WTC11 (cell line): ENCODE measurements around the gene GRIK2. TPM values are rescaled to one million over a fixed set of nuclear protein-coding genes. Genes with fewer than 3 reads are reported as not detected.

ENCODE experiments used
- ATAC-seq: fragments of 200-7000 bp; cut with Tn5 transposase; 2 replicates; pipeline ENCODE4 v1.10.0; 2021; ENCODE audit warnings: mild to moderate bottlenecking, moderate library complexity
- CTCF ChIA-PET: fragments of 300-600 bp; sonication (Branson Sonifier 250); formaldehyde crosslinking; loops from one replicate; lab custom pipeline; 2021; ENCODE audit warnings: antibody characterized with exemption; lab: Charles Lee
- POLR2A ChIA-PET: fragments of 350-600 bp; sonication (Branson Sonifier 250); formaldehyde crosslinking; loops from one replicate; lab custom pipeline; 2021; ENCODE audit warnings: antibody characterized with exemption; lab: Charles Lee
- DNase-seq: peaks from one replicate; pipeline ENCODE4 v3.0.0; 2021; ENCODE audit warnings: low spot score
- H3K27ac Mint-ChIP-seq: 2 replicates; pipeline ENCODE4 v1.8.0; 2021; ENCODE audit warnings: mixed read lengths
- H3K27me3 Mint-ChIP-seq: 2 replicates; pipeline ENCODE4 v1.8.0; 2021; ENCODE audit warnings: low read depth, mild to moderate bottlenecking, moderate library complexity, mixed read lengths
- H3K36me3 Mint-ChIP-seq: 2 replicates; pipeline ENCODE4 v1.8.0; 2021; ENCODE audit warnings: mixed read lengths
- H3K4me1 Mint-ChIP-seq: 2 replicates; pipeline ENCODE4 v1.8.0; 2022; ENCODE audit warnings: mixed read lengths
- H3K4me3 Mint-ChIP-seq: 2 replicates; pipeline ENCODE4 v1.8.0; 2021; ENCODE audit warnings: mild to moderate bottlenecking, moderate library complexity, mixed read lengths
- H3K9me3 Mint-ChIP-seq: 2 replicates; pipeline ENCODE4 v1.8.0; 2021; ENCODE audit warnings: mixed read lengths
- AR ChIP-seq: fragments of 250-450 bp; sonication (Bioruptor Pico); IDR thresholded peaks from 2 replicates; pipeline ENCODE4 v1.9.0; 2021; ENCODE audit warnings: mild to moderate bottlenecking
- ATF1 ChIP-seq: sonication (generic); formaldehyde crosslinking; IDR thresholded peaks from 2 replicates; pipeline ENCODE4 v1.8.1; 2023; ENCODE audit warnings: mild to moderate bottlenecking, moderate library complexity, missing genetic modification reagents
- ATF6 ChIP-seq: sonication (generic); formaldehyde crosslinking; IDR thresholded peaks from 2 replicates; pipeline ENCODE4 v1.8.1; 2023; ENCODE audit warnings: mild to moderate bottlenecking, missing genetic modification reagents
- CREB1 ChIP-seq: sonication (generic); formaldehyde crosslinking; IDR thresholded peaks from 2 replicates; pipeline ENCODE4 v1.8.0; 2023; ENCODE audit warnings: mild to moderate bottlenecking, missing genetic modification reagents
- ESRRA ChIP-seq: sonication (generic); formaldehyde crosslinking; IDR thresholded peaks from 2 replicates; pipeline ENCODE4 v1.8.1; 2022; ENCODE audit warnings: mild to moderate bottlenecking, missing genetic modification reagents, borderline replicate concordance
- MYBL2 ChIP-seq: sonication (generic); formaldehyde crosslinking; IDR thresholded peaks from 2 replicates; pipeline ENCODE4 v1.8.1; 2023; ENCODE audit warnings: mild to moderate bottlenecking, moderate library complexity, missing genetic modification reagents
- OVOL2 ChIP-seq: fragments of 250-450 bp; sonication (Bioruptor Pico); IDR thresholded peaks from 2 replicates; pipeline ENCODE4 v1.9.0; 2021; ENCODE audit warnings: mild to moderate bottlenecking, borderline replicate concordance
- SMAD3 ChIP-seq: sonication (generic); formaldehyde crosslinking; IDR thresholded peaks from 2 replicates; pipeline ENCODE4 v1.8.0; 2022; ENCODE audit warnings: missing genetic modification reagents, mild to moderate bottlenecking, borderline replicate concordance
- TCF7 ChIP-seq: sonication (generic); formaldehyde crosslinking; IDR thresholded peaks from 2 replicates; pipeline ENCODE4 v1.8.0; 2022; ENCODE audit warnings: mild to moderate bottlenecking, low read depth, missing genetic modification reagents, moderate library complexity
- ZNF138 ChIP-seq: sonication (generic); formaldehyde crosslinking; conservative IDR thresholded peaks from 2 replicates; pipeline ENCODE4 v1.8.1; 2022; ENCODE audit warnings: mild to moderate bottlenecking, moderate library complexity, missing genetic modification reagents
- ZNF317 ChIP-seq: sonication (generic); formaldehyde crosslinking; IDR thresholded peaks from 2 replicates; pipeline ENCODE4 v1.8.1; 2023; ENCODE audit warnings: low read depth, mild to moderate bottlenecking, moderate library complexity, missing genetic modification reagents, borderline replicate concordance
- ZNF423 ChIP-seq: fragments of 250-450 bp; sonication (Bioruptor Pico); IDR thresholded peaks from 2 replicates; pipeline ENCODE4 v2.1.2; 2022; ENCODE audit warnings: mild to moderate bottlenecking, moderate library complexity
- total RNA-seq: library from RNA; stranded (reverse); gene quantifications from 3 replicates; pipeline ENCODE4 v1.2.3, GENCODE V29; 2021
- TF ChIP-seq, protein P1 (sequence below): sonication (generic); formaldehyde crosslinking; IDR thresholded peaks from 2 replicates; pipeline ENCODE4 v1.8.1; 2022; ENCODE audit warnings: low read depth, missing genetic modification reagents, borderline replicate concordance
- TF ChIP-seq, protein P2 (sequence below): sonication (generic); formaldehyde crosslinking; IDR thresholded peaks from 2 replicates; pipeline ENCODE4 v1.8.0; 2022; ENCODE audit warnings: mild to moderate bottlenecking, missing genetic modification reagents
- TF ChIP-seq, protein P3 (sequence below): sonication (generic); formaldehyde crosslinking; IDR thresholded peaks from 2 replicates; pipeline ENCODE4 v1.8.0; 2022; ENCODE audit warnings: mild to moderate bottlenecking, missing genetic modification reagents
- TF ChIP-seq, protein P4 (sequence below): sonication (generic); formaldehyde crosslinking; IDR thresholded peaks from 2 replicates; pipeline ENCODE4 v1.8.1; 2023; ENCODE audit warnings: mild to moderate bottlenecking, missing genetic modification reagents

The GRIK2 gene
- total RNA-seq, 1 experiment from 2014 or later = 2.7 TPM

- ATAC-seq (no peak), DNase-seq (no peak)
- peaks cover 5% of the 10 kb centered on the region for H3K36me3 Mint-ChIP-seq
- no peaks in the 10 kb centered on the region for H3K27me3 Mint-ChIP-seq
- POLR2A ChIA-PET = no interaction called here
- peaks cover 15% of the 10 kb centered on the region for H3K4me1 Mint-ChIP-seq
- no peak overlapping the region for H3K27ac Mint-ChIP-seq
- TF ChIP-seq, protein P1, sequence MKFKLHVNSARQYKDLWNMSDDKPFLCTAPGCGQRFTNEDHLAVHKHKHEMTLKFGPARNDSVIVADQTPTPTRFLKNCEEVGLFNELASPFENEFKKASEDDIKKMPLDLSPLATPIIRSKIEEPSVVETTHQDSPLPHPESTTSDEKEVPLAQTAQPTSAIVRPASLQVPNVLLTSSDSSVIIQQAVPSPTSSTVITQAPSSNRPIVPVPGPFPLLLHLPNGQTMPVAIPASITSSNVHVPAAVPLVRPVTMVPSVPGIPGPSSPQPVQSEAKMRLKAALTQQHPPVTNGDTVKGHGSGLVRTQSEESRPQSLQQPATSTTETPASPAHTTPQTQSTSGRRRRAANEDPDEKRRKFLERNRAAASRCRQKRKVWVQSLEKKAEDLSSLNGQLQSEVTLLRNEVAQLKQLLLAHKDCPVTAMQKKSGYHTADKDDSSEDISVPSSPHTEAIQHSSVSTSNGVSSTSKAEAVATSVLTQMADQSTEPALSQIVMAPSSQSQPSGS = no peak
- TF ChIP-seq MYBL2 (no peak), AR (no peak), TCF7 (CRISPR knock-in tag) (no peak), CREB1 (CRISPR knock-in tag) (no peak), ZNF138 (CRISPR knock-in tag) (no peak), ESRRA (CRISPR knock-in tag) (no peak), ATF1 (no peak), ATF6 (no peak), SMAD3 (CRISPR knock-in tag) (no peak), OVOL2 (CRISPR knock-in tag) (no peak), ZNF423 (CRISPR knock-in tag) (no peak), ZNF317 (no peak)
- TF ChIP-seq, protein P2, sequence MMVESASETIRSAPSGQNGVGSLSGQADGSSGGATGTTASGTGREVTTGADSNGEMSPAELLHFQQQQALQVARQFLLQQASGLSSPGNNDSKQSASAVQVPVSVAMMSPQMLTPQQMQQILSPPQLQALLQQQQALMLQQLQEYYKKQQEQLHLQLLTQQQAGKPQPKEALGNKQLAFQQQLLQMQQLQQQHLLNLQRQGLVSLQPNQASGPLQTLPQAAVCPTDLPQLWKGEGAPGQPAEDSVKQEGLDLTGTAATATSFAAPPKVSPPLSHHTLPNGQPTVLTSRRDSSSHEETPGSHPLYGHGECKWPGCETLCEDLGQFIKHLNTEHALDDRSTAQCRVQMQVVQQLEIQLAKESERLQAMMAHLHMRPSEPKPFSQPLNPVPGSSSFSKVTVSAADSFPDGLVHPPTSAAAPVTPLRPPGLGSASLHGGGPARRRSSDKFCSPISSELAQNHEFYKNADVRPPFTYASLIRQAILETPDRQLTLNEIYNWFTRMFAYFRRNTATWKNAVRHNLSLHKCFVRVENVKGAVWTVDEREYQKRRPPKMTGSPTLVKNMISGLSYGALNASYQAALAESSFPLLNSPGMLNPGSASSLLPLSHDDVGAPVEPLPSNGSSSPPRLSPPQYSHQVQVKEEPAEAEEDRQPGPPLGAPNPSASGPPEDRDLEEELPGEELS (CRISPR knock-in tag) = no peak
- TF ChIP-seq, protein P3, sequence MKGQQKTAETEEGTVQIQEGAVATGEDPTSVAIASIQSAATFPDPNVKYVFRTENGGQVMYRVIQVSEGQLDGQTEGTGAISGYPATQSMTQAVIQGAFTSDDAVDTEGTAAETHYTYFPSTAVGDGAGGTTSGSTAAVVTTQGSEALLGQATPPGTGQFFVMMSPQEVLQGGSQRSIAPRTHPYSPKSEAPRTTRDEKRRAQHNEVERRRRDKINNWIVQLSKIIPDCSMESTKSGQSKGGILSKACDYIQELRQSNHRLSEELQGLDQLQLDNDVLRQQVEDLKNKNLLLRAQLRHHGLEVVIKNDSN = no peak
- TF ChIP-seq, protein P4, sequence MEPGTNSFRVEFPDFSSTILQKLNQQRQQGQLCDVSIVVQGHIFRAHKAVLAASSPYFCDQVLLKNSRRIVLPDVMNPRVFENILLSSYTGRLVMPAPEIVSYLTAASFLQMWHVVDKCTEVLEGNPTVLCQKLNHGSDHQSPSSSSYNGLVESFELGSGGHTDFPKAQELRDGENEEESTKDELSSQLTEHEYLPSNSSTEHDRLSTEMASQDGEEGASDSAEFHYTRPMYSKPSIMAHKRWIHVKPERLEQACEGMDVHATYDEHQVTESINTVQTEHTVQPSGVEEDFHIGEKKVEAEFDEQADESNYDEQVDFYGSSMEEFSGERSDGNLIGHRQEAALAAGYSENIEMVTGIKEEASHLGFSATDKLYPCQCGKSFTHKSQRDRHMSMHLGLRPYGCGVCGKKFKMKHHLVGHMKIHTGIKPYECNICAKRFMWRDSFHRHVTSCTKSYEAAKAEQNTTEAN = no peak
- H3K9me3 Mint-ChIP-seq = peaks cover 6% of the 10 kb centered on the region; the same call in 1 of the 2 replicates
- CTCF ChIA-PET = no interaction called here
- H3K4me3 Mint-ChIP-seq = no peak overlapping the region
Measured at GRCh38 chr6:101878554-101879276, 485.2 kb downstream of the GRIK2 start.
